Activated T-helper 9 cell treated with anti-CD3 and anti-CD28 coated beads, Interleukin-2, amount 50 U/mL, for 16 hours (primary cell): ENCODE measurements around the gene CUL5.
A peak's percentile ranks its signal among the peaks of the same experiment; 100 is the strongest.
"Not testable (repeated sequence)": the region's sequence is repeated elsewhere in the genome, so short reads cannot be mapped to it uniquely, and the experiment has no call there.

Experiments used
- DNase-seq: peaks from one replicate; pipeline ENCODE4 v3.0.0-alpha.2; 2020; ENCODE audit warnings: low read depth

CUL5 gene

GRCh38 chr11:108115500-108116140 is 106.9 kb downstream of the CUL5 start:
- DNase-seq, result no peak

GRCh38 chr11:108117746-108118371 is 109.2 kb downstream of the CUL5 start:
- no peak for DNase-seq

DNA sequence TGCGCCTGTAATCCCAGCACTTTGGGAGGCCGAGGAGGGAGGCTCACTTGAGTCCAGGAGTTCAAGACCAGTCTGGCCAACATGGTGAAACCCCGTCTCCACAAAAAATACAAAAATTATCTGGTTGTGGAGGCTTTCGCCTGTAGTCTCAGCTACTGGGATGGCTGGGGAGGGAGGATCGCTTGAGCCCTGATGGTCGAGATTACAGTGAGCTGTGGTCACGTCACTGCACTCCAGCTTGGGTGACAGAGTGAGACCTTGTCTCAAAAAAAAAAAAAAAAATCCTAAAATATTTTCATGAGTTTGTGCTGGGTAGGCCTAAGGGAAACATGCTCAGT is 112.2 kb downstream of the CUL5 start:
- DNase-seq, result not testable (repeated sequence)

- peak; percentile 95 for DNase-seq
Measured at GRCh38 chr11:108121274-108122155, 112.8 kb downstream of the CUL5 start, which contains the start of gene ACAT1. TSS of gene ACAT1 (plus strand) at chr11:108121567. CDS start at chr11:108121607, 40 bp downstream.

GRCh38 chr11:108122166-108122628 is 113.5 kb downstream of the CUL5 start:
- no peak for DNase-seq

DNA sequence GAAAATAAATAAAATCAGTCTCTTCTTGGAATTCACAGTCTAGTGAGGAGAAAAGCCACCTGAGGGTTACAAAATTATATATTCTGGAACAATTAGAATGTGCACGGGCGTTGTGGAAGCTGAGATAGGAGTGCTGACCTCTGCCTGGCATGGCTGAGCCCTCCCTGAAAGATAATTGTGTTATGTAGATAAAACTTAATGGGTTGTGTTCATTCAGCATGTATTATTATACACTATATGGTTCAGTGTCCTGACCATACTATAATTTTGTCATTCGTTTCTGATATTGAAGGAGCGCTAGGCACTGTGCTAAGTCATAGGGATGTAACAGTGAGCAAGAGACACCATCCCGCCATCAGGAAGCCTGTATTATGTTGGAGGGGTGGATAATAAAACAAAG is 116.4 kb downstream of the CUL5 start:
- no peak for DNase-seq

DNA sequence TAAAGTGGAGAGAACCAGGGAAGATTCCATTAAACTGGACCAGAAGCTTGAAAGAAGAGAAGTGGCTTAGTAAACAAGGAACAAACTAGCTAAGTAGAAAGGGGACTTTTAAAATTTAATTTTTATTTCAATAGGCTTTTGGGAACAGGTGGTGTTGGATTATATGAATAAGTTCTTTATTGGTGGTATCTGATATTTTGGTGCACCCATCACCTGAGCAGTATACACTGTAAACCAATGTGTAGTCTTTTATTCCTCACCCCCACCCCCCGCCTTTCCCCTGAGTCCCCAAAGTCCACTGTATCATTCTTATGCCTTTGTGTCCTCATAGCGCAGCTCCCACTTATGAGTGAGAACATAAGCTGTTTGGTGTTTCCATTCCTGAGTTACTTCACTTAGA is 120.1 kb downstream of the CUL5 start:
- no peak for DNase-seq

- DNase-seq, result no peak
Measured at GRCh38 chr11:108131993-108132392, 123.3 kb downstream of the CUL5 start.

- DNase-seq, result not testable (repeated sequence)
Measured at GRCh38 chr11:108132993-108133538, 124.4 kb downstream of the CUL5 start.

GRCh38 chr11:108135845-108136544 is 127.3 kb downstream of the CUL5 start:
- DNase-seq, result no peak

- DNase-seq, result no peak
Measured at GRCh38 chr11:108137212-108137611, 128.5 kb downstream of the CUL5 start.

DNA sequence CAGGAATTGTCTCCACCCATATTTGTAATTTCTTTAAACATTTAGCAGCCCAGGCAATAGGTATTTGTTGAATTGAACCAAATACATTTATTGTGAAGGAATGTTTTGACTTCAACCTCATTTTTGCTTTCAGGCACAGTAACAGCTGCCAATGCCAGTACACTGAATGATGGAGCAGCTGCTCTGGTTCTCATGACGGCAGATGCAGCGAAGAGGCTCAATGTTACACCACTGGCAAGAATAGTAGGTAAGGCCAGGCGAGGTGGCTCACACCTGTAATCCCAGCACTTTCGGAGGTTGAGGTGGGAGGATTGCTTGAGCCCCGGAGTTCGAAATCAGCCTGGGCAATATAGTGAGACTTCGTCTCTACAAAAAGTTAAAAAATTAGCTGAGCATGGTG is 133.6 kb downstream of the CUL5 start:
- no peak for DNase-seq

GRCh38 chr11:108144615-108145014 is 135.9 kb downstream of the CUL5 start:
- DNase-seq, result no peak

DNA sequence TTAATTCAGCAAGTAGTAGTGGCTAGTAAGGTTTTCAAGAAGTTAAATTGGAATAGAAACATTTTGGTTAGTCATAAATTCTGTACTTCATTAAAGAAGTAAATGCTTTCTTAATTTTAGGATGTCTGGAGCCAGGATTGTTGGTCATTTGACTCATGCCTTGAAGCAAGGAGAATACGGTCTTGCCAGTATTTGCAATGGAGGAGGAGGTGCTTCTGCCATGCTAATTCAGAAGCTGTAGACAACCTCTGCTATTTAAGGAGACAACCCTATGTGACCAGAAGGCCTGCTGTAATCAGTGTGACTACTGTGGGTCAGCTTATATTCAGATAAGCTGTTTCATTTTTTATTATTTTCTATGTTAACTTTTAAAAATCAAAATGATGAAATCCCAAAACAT is 138.5 kb downstream of the CUL5 start:
- DNase-seq, result no peak

DNA sequence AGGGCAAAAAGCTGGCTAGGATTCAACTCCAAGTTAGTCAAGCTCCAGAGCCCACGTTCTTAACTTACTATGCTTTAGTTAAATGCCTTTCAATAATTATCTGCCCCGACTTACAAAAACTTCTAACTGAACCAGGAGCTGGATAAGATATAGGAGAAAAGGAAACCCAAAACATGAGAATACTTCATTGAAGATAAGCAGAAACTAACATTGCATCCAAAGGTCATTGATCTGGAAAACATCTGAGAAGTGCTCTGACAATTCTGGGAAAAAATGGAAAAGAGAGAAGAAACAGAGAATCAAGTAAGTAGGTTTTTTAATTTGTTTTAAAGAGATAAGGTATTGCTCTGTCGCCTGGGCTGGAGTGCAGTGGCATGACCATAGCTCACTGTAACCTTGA is 139.9 kb downstream of the CUL5 start:
- DNase-seq, result no peak

GRCh38 chr11:108154591-108154990 is 145.9 kb downstream of the CUL5 start:
- DNase-seq, result no peak
